Lower lobe of right lung (tissue), 2 donors: Measurements from ENCODE around the gene ZNF451. TPM values are rescaled to one million over a fixed set of nuclear protein-coding genes. Genes with fewer than 3 reads are reported as not detected.

ENCODE experiments used
- ATAC-seq, 2 donors: fragments of 200-7000 bp; cut with Tn5 transposase; one replicate each; pipeline ENCODE4 v1.9.1; 2020 to 2022; ENCODE audit warnings: mild to moderate bottlenecking in 2 of 2, moderate library complexity in 2 of 2
- DNase-seq: peaks from one replicate; pipeline ENCODE4 v3.0.0-alpha.2; 2020
- H3K27ac ChIP-seq: fragments of 200-600 bp; one replicate; pipeline ENCODE4 v1.8.0; 2022
- H3K27me3 ChIP-seq: fragments of 200-600 bp; one replicate; pipeline ENCODE4 v1.8.0; 2022; ENCODE audit warnings: low read depth
- H3K36me3 ChIP-seq: fragments of 200-600 bp; one replicate; pipeline ENCODE4 v1.8.0; 2022; ENCODE audit warnings: mild to moderate bottlenecking
- H3K4me1 ChIP-seq: fragments of 200-600 bp; one replicate; pipeline ENCODE4 v1.8.0; 2022
- H3K4me3 ChIP-seq: fragments of 200-600 bp; one replicate; pipeline ENCODE4 v1.8.0; 2022; ENCODE audit warnings: mild to moderate bottlenecking
- H3K9me3 ChIP-seq: fragments of 200-600 bp; one replicate; pipeline ENCODE4 v1.8.0; 2022
- CTCF ChIP-seq: fragments of 200-600 bp; IDR thresholded peaks from one replicate; pipeline ENCODE4 v1.8.0; 2022; ENCODE audit warnings: antibody characterized with exemption, mild to moderate bottlenecking
- intact Hi-C: fragments of 100-400 bp; cut with DNase I; formaldehyde crosslinking; loops from one replicate; pipeline ENCODE4 v1.11.0; 2022
- total RNA-seq: library from RNA; stranded (reverse); fragmentation: NEBNext Ultra II Directional; extraction: Animal tissue kit (Norgen Biotek cat#: 25700); gene quantifications from one replicate; pipeline ENCODE4 v1.2.1, GENCODE V29; 2021
- donor health status: DM: no; HTN: yes; CAD: no; lungs with severe emphysema.

ZNF451 gene
- total RNA-seq, 1 donor from 2014 or later, result 56.9 TPM

GRCh38 chr6:57074383-57074782 is 15.6 kb upstream of the ZNF451 start:
- H3K9me3 ChIP-seq, result no peaks in the 10 kb centered on the region
- intact Hi-C loops, result no loop called here
- TF ChIP-seq CTCF, result no peak
- DNase-seq, result no peak
- H3K4me3 ChIP-seq, result no peak overlapping the region
- H3K27me3 ChIP-seq, result no peaks in the 10 kb centered on the region
- no peak for ATAC-seq
- no peak overlapping the region for H3K27ac ChIP-seq
- no peaks in the 10 kb centered on the region for H3K36me3 ChIP-seq
- H3K4me1 ChIP-seq, result no peaks in the 10 kb centered on the region

- no peaks in the 10 kb centered on the region for H3K27me3 ChIP-seq
- H3K4me3 ChIP-seq, result no peak overlapping the region
- H3K4me1 ChIP-seq, result no peaks in the 10 kb centered on the region
- H3K27ac ChIP-seq, result no peak overlapping the region
- TF ChIP-seq CTCF, result no peak
- H3K36me3 ChIP-seq, result no peaks in the 10 kb centered on the region
- ATAC-seq, result no peak
- no peak for DNase-seq
- intact Hi-C loops, result no loop called here
- H3K9me3 ChIP-seq, result no peaks in the 10 kb centered on the region
These were observed 14.9 kb upstream of the ZNF451 start for GRCh38 chr6:57075092-57075491.

- no peak for TF ChIP-seq CTCF
- no peaks in the 10 kb centered on the region for H3K4me1 ChIP-seq
- DNase-seq (no peak), ATAC-seq (no peak)
- intact Hi-C loops, result no loop called here
- H3K27me3 ChIP-seq, result no peaks in the 10 kb centered on the region
- no peak overlapping the region for H3K4me3 ChIP-seq
- H3K27ac ChIP-seq, result no peak overlapping the region
- no peaks in the 10 kb centered on the region for H3K9me3 ChIP-seq
- no peaks in the 10 kb centered on the region for H3K36me3 ChIP-seq
These were observed 11.3 kb upstream of the ZNF451 start for GRCh38 chr6:57078531-57079207.

- H3K9me3 ChIP-seq, result no peaks in the 10 kb centered on the region
- no peak overlapping the region for H3K27ac ChIP-seq
- no peaks in the 10 kb centered on the region for H3K36me3 ChIP-seq
- TF ChIP-seq CTCF, result no peak
- H3K27me3 ChIP-seq, result no peaks in the 10 kb centered on the region
- no peak for ATAC-seq
- no peak overlapping the region for H3K4me3 ChIP-seq
- intact Hi-C loops, result no loop called here
- no peak for DNase-seq
- peaks cover 5% of the 10 kb centered on the region for H3K4me1 ChIP-seq
These were observed 4.5 kb upstream of the ZNF451 start for GRCh38 chr6:57085471-57085870.

GRCh38 chr6:57086843-57087242 is 3.1 kb upstream of the ZNF451 start:
- no peak for TF ChIP-seq CTCF
- no peak for ATAC-seq
- H3K9me3 ChIP-seq, result no peaks in the 10 kb centered on the region
- H3K27me3 ChIP-seq, result no peaks in the 10 kb centered on the region
- peaks cover 11% of the 10 kb centered on the region for H3K4me1 ChIP-seq
- intact Hi-C loops, result no loop called here
- H3K36me3 ChIP-seq, result no peaks in the 10 kb centered on the region
- no peak for DNase-seq
- H3K27ac ChIP-seq, result no peak overlapping the region
- H3K4me3 ChIP-seq, result no peak overlapping the region
